Right atrium auricular region (tissue), 2 donors: ENCODE measurements around the gene MXD1. TPM values are rescaled to one million over a fixed set of nuclear protein-coding genes. Genes with fewer than 3 reads are reported as not detected.

Experiments
- DNase-seq: peaks from one replicate; pipeline ENCODE4 v3.0.0-alpha.2; 2019; ENCODE audit warnings: low spot score
- H3K27ac ChIP-seq, 2 donors: fragments of 200-600 bp; sonication (generic); 1 replicate in 1 of 2; 2 replicates in 1 of 2; pipeline ENCODE4 v1.5.1; 2016 to 2019
- H3K27me3 ChIP-seq, 2 donors: fragments of 200-600 bp; sonication (generic); one replicate each; pipeline versions ENCODE4 v1.5.1 to v1.6.0; 2017 to 2019
- H3K36me3 ChIP-seq: fragments of 200-600 bp; sonication (generic); one replicate; pipeline ENCODE4 v1.5.1; 2016
- H3K4me1 ChIP-seq, 2 donors: fragments of 200-600 bp; sonication (generic); one replicate each; pipeline versions ENCODE4 v1.5.1 to v1.6.0; 2017 to 2019
- H3K4me3 ChIP-seq, 2 donors: fragments of 200-600 bp; sonication (generic); 1 replicate in 1 of 2; 2 replicates in 1 of 2; pipeline ENCODE4 v1.5.1; 2017 to 2019; ENCODE audit warnings: mild to moderate bottlenecking in 1 of 2, moderate library complexity in 1 of 2
- H3K9me3 ChIP-seq, 2 donors: fragments of 200-600 bp; sonication (generic); one replicate each; pipeline ENCODE4 v1.5.1; 2019
- CTCF ChIP-seq, 2 donors: fragments of 200-600 bp; sonication (generic); IDR thresholded peaks; one replicate each; pipeline ENCODE4 v1.5.1; 2019; ENCODE audit warnings: antibody characterized with exemption in 2 of 2
- total RNA-seq, 2 donors: library from RNA; depleted of rRNA; stranded (reverse); fragments of >200 nt; gene quantifications; one replicate each; pipeline ENCODE4 v1.1.0, GENCODE V29; 2016

MXD1 gene
- total RNA-seq, 2 donors from 2014 or later, result 4.4 to 4.7 TPM

GRCh38 chr2:69985688-69986087 is 70.8 kb downstream of the MXD1 start:
- no peaks in the 10 kb centered on the region for H3K4me1 ChIP-seq
- H3K36me3 ChIP-seq, result no peaks in the 10 kb centered on the region
- H3K27ac ChIP-seq, result no peak overlapping the region
- no peaks in the 10 kb centered on the region for H3K9me3 ChIP-seq
- TF ChIP-seq CTCF (IDR thresholded peaks at IDR 0.05), result no peak
- peak; percentile 73 for DNase-seq
- H3K4me3 ChIP-seq, result no peak overlapping the region
- H3K27me3 ChIP-seq, result no peaks in the 10 kb centered on the region

GRCh38 chr2:69986691-69987090 is 71.8 kb downstream of the MXD1 start:
- no peak overlapping the region for H3K27ac ChIP-seq
- no peak for TF ChIP-seq CTCF (IDR thresholded peaks at IDR 0.05)
- no peaks in the 10 kb centered on the region for H3K9me3 ChIP-seq
- no peaks in the 10 kb centered on the region for H3K4me1 ChIP-seq
- no peaks in the 10 kb centered on the region for H3K27me3 ChIP-seq
- no peak overlapping the region for H3K4me3 ChIP-seq
- H3K36me3 ChIP-seq, result no peaks in the 10 kb centered on the region
- no peak for DNase-seq

GRCh38 chr2:69988086-69988635 is 73.3 kb downstream of the MXD1 start:
- H3K27me3 ChIP-seq, result no peaks in the 10 kb centered on the region
- no peaks in the 10 kb centered on the region for H3K9me3 ChIP-seq
- DNase-seq, result no peak
- H3K27ac ChIP-seq, result no peak overlapping the region
- no peaks in the 10 kb centered on the region for H3K4me1 ChIP-seq
- TF ChIP-seq CTCF (IDR thresholded peaks at IDR 0.05), result no peak
- H3K36me3 ChIP-seq, result no peaks in the 10 kb centered on the region
- no peak overlapping the region for H3K4me3 ChIP-seq

- no peak for TF ChIP-seq CTCF (IDR thresholded peaks at IDR 0.05)
- Histone ChIP-seq H3K4me3 (no peak overlapping the region), H3K4me1 (no peaks in the 10 kb centered on the region), H3K9me3 (no peaks in the 10 kb centered on the region), H3K27ac (no peak overlapping the region), H3K27me3 (no peaks in the 10 kb centered on the region), H3K36me3 (peaks cover 7% of the 10 kb centered on the region)
- DNase-seq, result no peak
Measured at GRCh38 chr2:69989009-69989408, 74.1 kb downstream of the MXD1 start.

GRCh38 chr2:69989441-69990105 is 74.7 kb downstream of the MXD1 start:
- Histone ChIP-seq H3K36me3 (peaks cover 13% of the 10 kb centered on the region), H3K9me3 (no peaks in the 10 kb centered on the region), H3K27ac (no peak overlapping the region)

More at GRCh38 chr2:69989441-69990105, 74.7 kb downstream of the MXD1 start:
- H3K27me3 ChIP-seq, result no peaks in the 10 kb centered on the region
- no peaks in the 10 kb centered on the region for H3K4me1 ChIP-seq
- no peak for DNase-seq
- H3K4me3 ChIP-seq, result no peak overlapping the region
- TF ChIP-seq CTCF (IDR thresholded peaks at IDR 0.05), result no peak

Other genes with a start within 250 kb of the MXD1 start
- 10 to 100 TPM; 12.7 to 25.9 TPM for gene ANXA4, start 173.0 kb upstream of the MXD1 start, total RNA-seq
- 1 to 10 TPM; 5.4 to 7.2 TPM for gene GMCL1, start 85.4 kb upstream of the MXD1 start, total RNA-seq
- gene SNRNP27, start 21.2 kb upstream of the MXD1 start, total RNA-seq, result 10 to 100 TPM; 61.7 to 73.3 TPM
- under 1 TPM; 0.33 to 0.83 TPM for gene ASPRV1, start 46.5 kb downstream of the MXD1 start, total RNA-seq
- 100 to 1,000 TPM; 121 to 147 TPM for gene PCBP1, start 172.4 kb downstream of the MXD1 start, total RNA-seq